DMS53 treated with DMSO at 0.1 percent for 48 hours (cell line): ENCODE measurements around the gene CNTNAP1.
"Not testable (repeated sequence)": the region's sequence is repeated elsewhere in the genome, so short reads cannot be mapped to it uniquely, and the experiment has no call there.

Experiments used
- DNase-seq: peaks from one replicate; lab custom pipeline; 2025; ENCODE audit not compliant: unreplicated experiment; lab: John Stamatoyannopoulos, UW

The CNTNAP1 gene

DNA sequence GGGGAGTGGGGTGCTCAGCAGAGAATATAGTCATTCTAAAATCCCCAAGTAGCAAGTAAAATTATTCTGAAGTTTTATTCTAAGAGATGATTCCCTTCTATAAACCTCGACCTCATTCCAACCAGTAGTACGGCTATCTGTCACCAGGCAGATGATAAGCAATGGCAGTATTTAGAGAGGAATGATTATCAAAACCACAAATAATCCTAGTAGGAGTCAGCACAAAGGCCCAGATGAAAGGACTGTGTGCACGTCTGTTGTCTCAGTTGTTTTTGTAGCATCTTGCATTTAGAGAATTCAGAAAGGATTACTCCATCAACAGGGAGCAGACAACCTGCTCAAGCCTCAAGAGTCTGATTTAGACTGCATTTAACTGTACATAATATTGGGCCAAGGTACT, 41.3 kb downstream of the CNTNAP1 start:
- DNase-seq: no peak

DNA sequence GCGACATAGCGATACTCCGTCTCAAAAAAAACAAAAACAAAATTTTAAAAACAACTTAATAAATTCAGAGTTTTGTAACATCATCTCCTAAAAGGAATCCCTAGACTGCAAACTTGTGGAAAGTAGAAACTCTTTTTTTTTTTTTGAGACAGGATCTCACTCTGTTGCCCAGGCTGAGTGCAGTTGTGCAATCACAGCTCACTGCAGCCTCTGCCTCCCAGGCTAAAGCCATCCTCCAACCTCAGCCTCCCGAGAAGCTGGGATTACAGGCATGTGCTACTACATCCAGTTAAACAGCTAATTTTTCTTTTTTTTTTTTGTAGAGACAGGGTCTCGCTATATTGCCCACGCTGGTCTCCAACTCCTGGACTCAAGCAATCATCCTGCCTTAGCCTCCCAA, 42.8 kb downstream of the CNTNAP1 start:
- DNase-seq: no peak

DNA sequence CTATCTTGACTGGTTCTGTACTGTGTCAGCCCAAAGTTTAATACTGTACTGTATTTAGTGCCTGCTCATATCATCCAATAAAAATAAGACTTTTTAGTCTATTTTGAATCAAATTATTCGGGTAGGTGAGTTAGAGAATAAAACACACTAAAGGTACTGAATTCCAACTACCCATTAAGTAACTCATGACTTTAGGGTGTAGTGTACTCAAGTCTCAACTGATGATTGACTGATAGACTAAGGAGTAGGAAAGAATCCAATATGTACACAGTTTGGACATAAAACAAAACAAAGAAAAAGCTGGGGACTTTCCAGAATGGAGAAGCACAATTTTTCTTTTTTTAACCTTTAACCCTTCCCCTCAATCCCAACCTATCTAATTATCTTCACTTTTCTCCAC, 58.4 kb downstream of the CNTNAP1 start:
- no peak for DNase-seq

DNA sequence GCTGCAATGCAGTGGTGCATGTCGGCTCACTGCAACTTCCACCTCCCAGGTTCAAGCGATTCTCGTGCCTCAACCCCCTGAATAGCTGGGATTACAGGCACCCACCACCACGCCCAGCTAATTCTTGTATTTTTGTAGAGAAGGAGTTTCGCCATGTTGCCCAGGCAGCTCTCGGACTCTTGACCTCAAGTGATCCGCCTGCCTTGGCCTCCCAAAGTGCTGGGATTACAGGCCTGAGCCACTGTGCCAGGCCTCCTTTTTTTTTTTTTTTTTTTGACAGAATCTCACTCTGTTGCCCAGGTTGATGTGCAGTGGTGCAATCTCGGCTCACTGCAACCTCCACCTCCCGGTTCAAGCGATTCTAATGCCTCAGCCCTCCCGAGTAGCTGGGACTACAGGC, 60.6 kb downstream of the CNTNAP1 start:
- not testable (repeated sequence) for DNase-seq

DNA sequence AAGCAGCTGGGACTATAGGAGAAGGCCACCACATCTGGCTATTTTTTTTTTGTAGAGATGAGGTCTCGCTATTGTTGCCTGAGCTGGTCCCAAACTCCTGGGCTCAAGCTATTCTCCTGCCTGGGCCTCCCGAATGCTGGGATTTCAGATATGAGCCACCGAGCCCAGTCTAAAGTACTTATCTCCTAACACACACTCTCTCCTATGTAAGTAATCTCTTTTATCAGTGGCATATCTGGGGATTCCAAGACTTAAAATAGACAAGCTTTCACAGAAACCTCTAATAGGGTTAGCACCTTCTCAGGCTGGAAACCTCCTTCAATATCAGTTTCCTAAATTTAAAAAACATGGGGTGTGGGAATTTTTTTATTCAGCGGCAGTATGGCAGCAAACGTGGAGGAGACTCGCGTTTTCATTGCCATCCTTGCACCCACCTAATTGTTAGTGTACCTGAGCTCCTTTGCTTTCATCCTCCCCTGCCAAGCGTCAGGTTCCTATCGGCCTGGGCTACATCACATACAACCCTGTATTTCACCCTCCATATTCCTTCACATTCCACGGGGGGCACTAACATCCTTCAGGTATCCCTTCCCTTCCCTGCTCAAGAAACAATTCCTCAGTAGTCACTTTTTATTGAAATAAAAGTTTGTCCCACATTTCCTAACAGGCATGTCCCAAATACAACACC, 61.4 kb downstream of the CNTNAP1 start:
- DNase-seq: no peak

DNA sequence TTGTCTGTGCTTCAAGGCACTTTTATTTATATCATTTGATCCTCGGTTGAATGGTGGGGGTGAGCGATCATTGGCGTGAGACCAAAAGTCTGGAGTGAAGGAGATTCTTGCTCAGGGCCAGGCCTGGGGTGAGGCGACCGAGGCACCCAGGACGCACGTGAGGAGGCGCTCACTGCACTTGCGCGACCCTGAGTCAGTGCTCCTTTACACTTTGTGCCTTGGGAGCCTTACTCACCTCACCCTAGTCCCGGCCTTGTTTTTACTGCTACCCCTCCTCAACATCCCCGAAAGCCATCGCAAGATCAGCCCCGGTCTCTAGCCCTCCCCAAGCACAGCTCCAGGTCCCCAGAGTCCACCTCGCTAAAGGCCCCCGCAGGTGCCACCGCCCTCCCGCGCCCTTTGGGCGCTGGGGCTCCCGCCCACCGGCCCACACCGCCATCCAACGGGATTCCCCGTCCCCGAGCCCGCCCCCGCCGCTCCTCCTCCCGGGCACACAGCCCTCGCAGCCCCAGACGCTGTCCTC, 62.0 kb downstream of the CNTNAP1 start:
- DNase-seq: peak; percentile 81

DNA sequence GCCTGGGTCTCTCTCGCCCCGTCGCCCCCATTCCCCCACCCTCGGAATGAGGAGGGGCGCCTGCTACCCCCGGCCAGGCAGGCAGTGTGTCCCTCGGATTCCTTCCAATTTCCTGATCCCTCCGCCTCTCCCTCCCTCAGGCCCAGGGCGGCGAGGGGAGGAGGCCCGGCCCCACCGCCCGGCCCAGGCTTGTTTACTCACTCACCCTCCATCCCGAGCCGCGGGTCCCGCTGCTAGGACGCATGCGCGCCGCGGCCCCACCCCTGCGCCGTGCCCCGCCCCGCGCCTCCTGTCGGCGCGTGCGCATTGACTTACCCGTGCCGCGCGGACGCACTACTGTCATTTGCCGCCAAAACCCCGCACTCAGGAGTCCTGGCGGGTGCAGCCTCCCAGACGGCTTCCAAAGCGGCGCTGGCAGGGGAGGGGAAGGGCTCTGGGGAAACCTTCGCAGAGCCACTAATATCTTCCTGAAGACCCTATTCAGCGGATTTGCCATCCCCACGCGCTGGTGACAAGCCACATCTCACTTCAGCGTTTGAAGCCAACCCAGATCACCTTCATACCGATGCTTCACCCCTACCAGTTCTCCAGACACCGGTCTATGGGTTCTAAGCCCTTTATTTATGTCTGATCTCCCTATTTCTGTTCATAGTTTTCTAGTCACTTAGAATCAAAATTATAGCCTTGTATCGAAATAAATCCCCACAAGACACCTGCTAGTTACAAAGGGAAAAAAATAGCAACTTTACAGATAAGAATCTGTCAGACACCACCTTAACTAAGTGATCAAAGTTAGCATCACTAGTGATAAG, 62.7 kb downstream of the CNTNAP1 start, which contains the start of gene EZH1:
Gene EZH1 (minus strand): TSS at position 235 of the 812 bp plus-strand sequence. CDS start 16,099 bp downstream, outside the sequence.
- DNase-seq: peak; percentile 96

DNA sequence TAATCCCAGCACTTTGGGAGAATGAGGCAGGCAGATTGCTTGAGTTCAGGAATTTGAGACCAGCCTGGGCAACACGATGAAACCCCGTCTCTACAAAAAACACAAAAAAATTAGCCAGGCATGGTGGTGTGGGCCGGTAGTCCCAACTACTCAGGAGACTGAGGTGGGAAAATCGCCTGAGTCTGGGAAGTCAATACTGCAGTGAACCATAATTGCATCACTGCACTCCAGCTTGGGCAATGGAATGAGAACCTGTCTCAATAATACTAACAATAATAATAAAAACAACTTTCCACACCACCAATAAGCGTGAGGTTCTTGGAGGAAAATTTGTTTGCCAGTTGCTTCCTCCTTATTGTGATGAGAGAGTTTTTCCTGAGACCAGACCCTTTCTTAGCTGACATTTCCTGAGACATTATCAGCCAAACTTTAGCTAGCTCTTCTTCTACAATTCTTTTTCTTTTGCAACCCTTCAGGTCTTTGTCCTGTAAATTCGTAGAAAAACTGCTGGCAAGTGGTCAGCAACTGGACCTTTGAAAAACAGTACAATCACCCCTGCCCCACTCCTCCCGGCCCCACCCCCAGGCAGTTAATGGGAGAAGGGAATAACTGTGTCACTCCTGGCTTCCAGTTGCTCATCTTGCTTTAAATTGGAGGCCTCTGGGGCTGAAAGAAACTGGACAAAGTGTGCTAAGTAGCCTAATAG, 66.0 kb downstream of the CNTNAP1 start:
- no peak for DNase-seq

DNA sequence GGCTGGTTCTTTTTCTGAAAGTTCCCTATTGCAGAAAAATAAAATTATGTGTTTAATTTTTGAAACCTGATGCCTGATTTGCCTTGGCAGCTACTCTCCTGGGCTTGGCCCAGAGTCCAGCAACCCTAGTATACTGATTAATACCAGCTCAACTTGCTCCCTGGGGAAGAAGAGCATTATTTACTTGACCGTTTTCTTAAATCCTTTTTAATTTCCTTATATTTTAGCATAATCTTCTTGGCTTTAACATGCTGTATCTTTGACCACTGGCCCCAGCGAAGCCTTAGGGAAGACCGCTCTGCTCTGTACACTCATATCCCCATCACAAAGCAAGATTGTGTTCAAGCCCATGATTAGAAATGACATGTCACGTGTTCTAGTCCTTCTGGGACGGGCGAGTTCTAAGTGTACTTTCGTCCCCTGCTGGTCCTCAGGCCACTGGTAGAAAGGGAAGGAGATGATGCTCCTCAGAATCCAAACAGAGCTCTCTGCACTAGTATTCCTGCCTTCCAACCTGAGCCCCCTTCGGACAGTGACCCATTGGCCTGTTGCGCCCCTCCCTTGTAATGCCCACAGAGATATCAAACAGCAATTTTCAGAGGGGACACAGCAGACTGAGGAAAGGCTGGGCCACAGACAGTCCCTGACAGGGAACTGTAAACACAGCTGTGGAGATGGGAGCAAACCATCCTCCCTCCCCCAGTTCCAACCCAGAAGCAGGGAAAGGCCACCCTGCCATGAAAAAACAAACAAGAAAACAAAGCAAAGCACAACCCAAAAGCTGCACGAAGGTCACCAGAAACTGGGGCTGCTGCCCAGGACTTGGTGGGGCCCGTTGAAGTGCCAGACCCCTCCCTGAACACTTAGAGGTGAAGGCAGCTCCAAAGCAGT, 66.8 kb downstream of the CNTNAP1 start:
- DNase-seq: no peak
